CD4-positive, alpha-beta memory T cell (primary cell): ENCODE measurements around the gene PPIP5K1. TPM values are rescaled to one million over a fixed set of nuclear protein-coding genes. Genes with fewer than 3 reads are reported as not detected.

Source experiments
- CTCF ChIA-PET: fragments of 350-600 bp; sonication (Branson Sonifier 250); formaldehyde crosslinking; loops from one replicate; lab custom pipeline; 2021; ENCODE audit warnings: inconsistent platforms; ENCODE audit not compliant: partially characterized antibody; lab: Charles Lee
- POLR2A ChIA-PET: fragments of 350-600 bp; sonication (Branson Sonifier 250); formaldehyde crosslinking; loops from one replicate; lab custom pipeline; 2021; ENCODE audit not compliant: partially characterized antibody; lab: Charles Lee
- DNase-seq, 5 donors: peaks; one replicate each; pipeline versions ENCODE4 v3.0.0 to v3.0.0-alpha.2; 2020 to 2022; ENCODE audit warnings: mixed read lengths in 1 of 5
- H3K27ac ChIP-seq: one replicate; pipeline ENCODE4 v1.7.0; 2013; ENCODE audit warnings: low read depth, low read length
- H3K27me3 ChIP-seq: 2 replicates; pipeline ENCODE4 v1.7.0; 2013; ENCODE audit warnings: mild to moderate bottlenecking, low read length, moderate library complexity; ENCODE audit not compliant: insufficient read depth
- H3K36me3 ChIP-seq: 2 replicates; pipeline ENCODE4 v1.7.0; 2013; ENCODE audit warnings: mild to moderate bottlenecking, low read length, moderate library complexity; ENCODE audit not compliant: insufficient read depth
- H3K4me1 ChIP-seq: 2 replicates; pipeline ENCODE4 v1.7.0; 2013; ENCODE audit warnings: mild to moderate bottlenecking, low read length, moderate library complexity; ENCODE audit not compliant: insufficient read depth
- H3K4me3 ChIP-seq, 2 donors: one replicate each; pipeline ENCODE4 v1.7.0; 2013; ENCODE audit warnings: low read length in 2 of 2, mild to moderate bottlenecking in 1 of 2
- H3K9me3 ChIP-seq, 2 donors: one replicate each; pipeline ENCODE4 v1.7.0; 2013; ENCODE audit warnings: low read length in 2 of 2, control low read depth in 1 of 2; ENCODE audit not compliant: control insufficient read depth in 1 of 2
- H3K27ac Mint-ChIP-seq, 7 donors: one replicate each; pipeline ENCODE4 v1.8.0; 2020 to 2021; ENCODE audit warnings: mixed read lengths in 7 of 7, mild to moderate bottlenecking in 6 of 7, inconsistent platforms in 3 of 7, moderate library complexity in 3 of 7
- H3K27me3 Mint-ChIP-seq, 2 donors: one replicate each; pipeline ENCODE4 v1.8.0; 2020 to 2021; ENCODE audit warnings: mixed read lengths in 2 of 2
- H3K36me3 Mint-ChIP-seq, 2 donors: one replicate each; pipeline ENCODE4 v1.8.0; 2020 to 2021; ENCODE audit warnings: mixed read lengths in 2 of 2, inconsistent platforms in 1 of 2, mild to moderate bottlenecking in 1 of 2
- H3K4me1 Mint-ChIP-seq, 4 donors: one replicate each; pipeline ENCODE4 v1.8.0; 2020 to 2021; ENCODE audit warnings: mixed read lengths in 4 of 4, mild to moderate bottlenecking in 1 of 4
- H3K4me3 Mint-ChIP-seq, 8 donors: one replicate each; pipeline ENCODE4 v1.8.0; 2020 to 2021; ENCODE audit warnings: mixed read lengths in 8 of 8, mild to moderate bottlenecking in 7 of 8, moderate library complexity in 6 of 8, inconsistent platforms in 3 of 8
- H3K9me3 Mint-ChIP-seq, 8 donors: one replicate each; pipeline ENCODE4 v1.8.0; 2020 to 2021; ENCODE audit warnings: mixed read lengths in 8 of 8, mild to moderate bottlenecking in 5 of 8, inconsistent platforms in 3 of 8, moderate library complexity in 1 of 8
- intact Hi-C: fragments of 100-400 bp; cut with micrococcal nuclease; formaldehyde crosslinking; loops from one replicate; pipeline ENCODE4 v1.15.1; 2023
- polyA plus RNA-seq, 2 donors: library from polyadenylated mRNA; unstranded; fragments of 300-500 nt; fragmentation: Illumina TruSeq; gene quantifications; one replicate each; pipeline ENCODE4 v1.2.3, GENCODE V29; 2021
- total RNA-seq, 2 experiments: library from RNA; stranded (reverse); gene quantifications; one replicate each; pipeline ENCODE4 v1.2.3, GENCODE V29; 2021

PPIP5K1 gene
- total and polyA plus RNA-seq, 4 experiments from 2014 or later = 4.4 to 66.6 (median 31.3) TPM

- Histone ChIP-seq H3K27ac (no peak overlapping the region), H3K4me3 (no peak overlapping the region), H3K4me1 (peaks cover 6% of the 10 kb centered on the region), H3K36me3 (no peaks in the 10 kb centered on the region), H3K9me3 (no peaks in the 10 kb centered on the region), H3K27me3 (no peaks in the 10 kb centered on the region)
- CTCF ChIA-PET = no interaction called here
- H3K4me3 Mint-ChIP-seq = no peak overlapping the region
- POLR2A ChIA-PET = no interaction called here
- intact Hi-C loops = no loop called here
- H3K27ac Mint-ChIP-seq = no peak overlapping the region
- H3K27me3 Mint-ChIP-seq = no peaks in the 10 kb centered on the region
- H3K9me3 Mint-ChIP-seq = no peaks in the 10 kb centered on the region
- H3K36me3 Mint-ChIP-seq = peaks cover 5 to 10% of the 10 kb centered on the region in 2 donors
- H3K4me1 Mint-ChIP-seq = peaks cover 7 to 17% (median 12%) of the 10 kb centered on the region in 4 donors
- DNase-seq = no peak
Observed at GRCh38 chr15:43529141-43529540, 60.9 kb downstream of the PPIP5K1 start.

GRCh38 chr15:43528542-43529007 lies 61.4 kb downstream of the PPIP5K1 start:
- peaks cover under 1 to 5% of the 10 kb centered on the region in 2 donors for H3K36me3 Mint-ChIP-seq
- no peaks in the 10 kb centered on the region for H3K36me3 ChIP-seq
- no peaks in the 10 kb centered on the region for H3K9me3 ChIP-seq
- peaks cover 0 to 2% (median 0%) of the 10 kb centered on the region in 8 donors for H3K9me3 Mint-ChIP-seq
- H3K27ac Mint-ChIP-seq = no peak overlapping the region
- no peaks in the 10 kb centered on the region for H3K27me3 Mint-ChIP-seq
- CTCF ChIA-PET = no interaction called here
- H3K4me3 Mint-ChIP-seq = no peak overlapping the region
- POLR2A ChIA-PET = no interaction called here
- DNase-seq = no peak
- no peak overlapping the region for H3K4me3 ChIP-seq
- H3K27me3 ChIP-seq = no peaks in the 10 kb centered on the region
- peaks cover 6% of the 10 kb centered on the region for H3K4me1 ChIP-seq
- peaks cover 7 to 17% (median 13%) of the 10 kb centered on the region in 4 donors for H3K4me1 Mint-ChIP-seq
- intact Hi-C loops = no loop called here
- no peak overlapping the region for H3K27ac ChIP-seq

GRCh38 chr15:43527802-43528541 lies 62.0 kb downstream of the PPIP5K1 start:
- peaks cover 6% of the 10 kb centered on the region for H3K4me1 ChIP-seq
- Mint-ChIP-seq H3K9me3 (peaks cover 0 to 2% (median 0%) of the 10 kb centered on the region in 8 donors), H3K4me1 (peaks cover 7 to 17% (median 13%) of the 10 kb centered on the region in 4 donors), H3K36me3 (peaks cover 0 to 5% of the 10 kb centered on the region in 2 donors), H3K27ac (no peak overlapping the region), H3K4me3 (no peak overlapping the region), H3K27me3 (no peaks in the 10 kb centered on the region)
- no peak for DNase-seq
- intact Hi-C loops = no loop called here
- ChIA-PET POLR2A (no interaction called here), CTCF (interaction anchor here (1.5 kb wide), 1 partner anchor 14 kb away, joined by 8 read pairs; no protein-coding TSS in a partner anchor)
- H3K4me3 ChIP-seq = no peak overlapping the region
- no peaks in the 10 kb centered on the region for H3K9me3 ChIP-seq
- no peaks in the 10 kb centered on the region for H3K36me3 ChIP-seq
- H3K27ac ChIP-seq = no peak overlapping the region
- H3K27me3 ChIP-seq = no peaks in the 10 kb centered on the region

GRCh38 chr15:43527016-43527801 lies 62.8 kb downstream of the PPIP5K1 start:
- peaks cover 0 to 5% of the 10 kb centered on the region in 2 donors for H3K36me3 Mint-ChIP-seq
- Histone ChIP-seq H3K27ac (no peak overlapping the region), H3K4me1 (peaks cover 6% of the 10 kb centered on the region), H3K9me3 (no peaks in the 10 kb centered on the region), H3K36me3 (no peaks in the 10 kb centered on the region), H3K4me3 (no peak overlapping the region), H3K27me3 (no peaks in the 10 kb centered on the region)
- no peak overlapping the region for H3K27ac Mint-ChIP-seq
- peaks cover 0 to 2% (median 0%) of the 10 kb centered on the region in 8 donors for H3K9me3 Mint-ChIP-seq
- no peak overlapping the region for H3K4me3 Mint-ChIP-seq
- H3K4me1 Mint-ChIP-seq = peaks cover 7 to 17% (median 13%) of the 10 kb centered on the region in 4 donors
- H3K27me3 Mint-ChIP-seq = no peaks in the 10 kb centered on the region
- POLR2A ChIA-PET = no interaction called here
- intact Hi-C loops = no loop called here
- DNase-seq = no peak
- CTCF ChIA-PET = interaction anchor here (1.5 kb wide), 1 partner anchor 13 kb away, joined by 8 read pairs; no protein-coding TSS in a partner anchor

- Histone ChIP-seq H3K36me3 (no peaks in the 10 kb centered on the region), H3K27ac (no peak overlapping the region), H3K9me3 (no peaks in the 10 kb centered on the region), H3K4me3 (no peak overlapping the region), H3K4me1 (peaks cover 6% of the 10 kb centered on the region), H3K27me3 (no peaks in the 10 kb centered on the region)
- Mint-ChIP-seq H3K27me3 (no peaks in the 10 kb centered on the region), H3K4me1 (peaks cover 7 to 17% (median 13%) of the 10 kb centered on the region in 4 donors), H3K36me3 (peaks cover 0 to 10% of the 10 kb centered on the region in 2 donors), H3K27ac (peak overlapping the region in 2 of 7 donors; percentile 81 to 83), H3K4me3 (no peak overlapping the region), H3K9me3 (peaks cover 0 to 2% (median 0%) of the 10 kb centered on the region in 8 donors)
- ChIA-PET CTCF (no interaction called here), POLR2A (interaction anchor here (1.1 kb wide), 1 partner anchor 12 kb away, joined by 3 read pairs; no protein-coding TSS in a partner anchor)
- intact Hi-C loops = no loop called here
- no peak for DNase-seq
Observed at GRCh38 chr15:43526261-43526930, 63.6 kb downstream of the PPIP5K1 start.

- Histone ChIP-seq H3K9me3 (no peaks in the 10 kb centered on the region), H3K4me1 (peaks cover 6% of the 10 kb centered on the region), H3K4me3 (no peak overlapping the region), H3K27me3 (no peaks in the 10 kb centered on the region), H3K36me3 (no peaks in the 10 kb centered on the region), H3K27ac (no peak overlapping the region)
- Mint-ChIP-seq H3K9me3 (peaks cover 0 to 2% (median 0%) of the 10 kb centered on the region in 8 donors), H3K4me3 (peak overlapping the region in 1 of 8 donors; percentile 26), H3K27ac (peak overlapping the region in 4 of 7 donors; percentile 48 to 87 (median 70)), H3K27me3 (no peaks in the 10 kb centered on the region), H3K4me1 (peaks cover 7 to 17% (median 13%) of the 10 kb centered on the region in 4 donors), H3K36me3 (peaks cover 0 to 16% of the 10 kb centered on the region in 2 donors)
- POLR2A ChIA-PET = interaction anchor here (0.7 kb wide), 1 partner anchor 14 kb away, joined by 4 read pairs; no protein-coding TSS in a partner anchor
- DNase-seq = no peak
- intact Hi-C loops = no loop called here
- CTCF ChIA-PET = interaction anchor here (4.1 kb wide), 1 partner anchor 12 kb away, joined by 21 read pairs; no protein-coding TSS in a partner anchor
Observed at GRCh38 chr15:43525131-43525530, 64.9 kb downstream of the PPIP5K1 start.
